Stimulated activated CD4-positive, alpha-beta T cell treated with anti-CD3 and anti-CD28 coated beads, Interleukin-4, amount 100 ng/mL, for 48 hours (primary cell): ENCODE data around the gene NT5C3B.
"Not testable (repeated sequence)": the region's sequence is repeated elsewhere in the genome, so short reads cannot be mapped to it uniquely, and the experiment has no call there.

Source experiments
- DNase-seq, 2 donors: peaks; one replicate each; pipeline ENCODE4 v3.0.0-alpha.2; 2020; ENCODE audit warnings: low read depth in 2 of 2

NT5C3B gene

DNA sequence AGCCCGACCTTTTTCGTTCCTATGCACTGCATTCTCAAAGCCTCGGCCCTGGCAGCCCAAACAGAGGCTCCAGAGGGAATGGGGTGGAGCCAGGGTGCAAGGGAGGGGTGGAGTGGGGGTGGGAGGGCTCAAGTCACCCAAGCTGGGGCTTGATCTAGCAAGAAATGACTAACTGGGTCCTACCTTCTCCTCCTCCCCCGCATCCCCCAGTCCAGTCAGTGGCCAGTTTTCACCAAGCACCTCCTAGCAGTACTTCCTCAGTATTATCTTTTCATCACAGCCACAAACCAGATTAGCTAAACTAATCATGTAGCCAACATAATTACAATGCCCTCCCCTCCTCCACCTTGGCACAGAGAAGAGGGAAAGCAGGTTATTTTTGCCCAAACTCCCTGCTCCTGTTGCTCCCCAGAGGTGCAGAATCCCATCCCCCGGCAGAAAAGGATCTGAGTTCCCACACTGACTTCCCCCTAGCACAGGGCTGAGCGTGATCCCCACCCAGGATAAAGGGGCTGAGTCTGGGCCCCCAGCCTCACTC is 51.8 kb downstream of the NT5C3B start:
- no peak for DNase-seq

DNA sequence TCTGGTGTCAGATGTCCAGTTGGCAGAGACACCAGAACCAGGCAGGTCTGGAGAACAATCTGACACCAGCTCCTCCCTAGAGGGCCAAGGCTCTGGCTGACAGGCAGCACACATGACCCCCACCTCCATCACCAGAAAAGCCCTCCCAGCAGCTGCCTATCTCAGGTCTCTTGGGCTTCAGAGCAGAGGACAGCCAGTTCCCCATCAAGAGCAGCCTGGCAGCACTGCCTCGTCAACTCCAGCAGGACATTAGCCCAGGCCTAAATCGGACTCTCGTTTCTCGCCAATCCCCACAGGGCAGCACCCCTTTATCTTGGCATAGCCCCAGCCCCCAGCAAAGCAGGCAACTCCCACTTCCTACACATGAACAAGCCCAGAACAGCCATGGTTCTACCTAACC is 53.9 kb downstream of the NT5C3B start:
- DNase-seq, result no peak

DNA sequence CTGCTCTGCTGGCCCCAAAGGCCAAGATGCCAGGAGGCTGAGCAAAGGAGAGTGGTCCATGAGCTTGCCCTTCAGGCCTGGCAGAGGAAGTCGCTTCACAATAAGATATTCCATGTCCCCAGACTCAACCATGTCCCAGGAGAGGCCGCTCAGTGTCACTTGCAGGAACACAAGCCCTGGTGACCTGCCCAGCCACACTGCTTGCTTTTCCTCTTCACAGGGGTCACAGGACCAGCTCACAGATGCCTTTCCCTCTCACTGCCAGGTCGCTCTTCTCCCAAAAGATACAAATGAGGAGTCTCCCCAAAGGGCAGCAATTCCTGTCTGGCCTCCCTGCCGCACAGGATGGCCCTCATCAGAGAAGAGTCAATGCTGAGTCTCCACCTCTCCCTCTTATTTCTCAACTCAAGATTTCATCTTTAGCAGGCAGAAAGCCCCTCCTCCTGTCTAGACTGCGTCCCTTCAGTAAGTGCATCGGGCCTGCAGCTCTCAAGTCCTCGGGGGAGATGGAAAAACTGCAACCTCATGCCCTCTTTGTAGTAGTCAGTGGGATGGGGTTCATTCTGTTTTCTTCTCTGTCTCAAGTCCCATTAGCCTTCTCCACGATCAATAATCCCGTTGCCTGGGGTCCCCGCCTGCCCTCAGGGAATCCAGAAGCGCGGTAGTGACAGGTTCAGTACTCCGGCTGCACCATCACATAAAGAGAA is 54.5 kb downstream of the NT5C3B start:
- no peak for DNase-seq

DNA sequence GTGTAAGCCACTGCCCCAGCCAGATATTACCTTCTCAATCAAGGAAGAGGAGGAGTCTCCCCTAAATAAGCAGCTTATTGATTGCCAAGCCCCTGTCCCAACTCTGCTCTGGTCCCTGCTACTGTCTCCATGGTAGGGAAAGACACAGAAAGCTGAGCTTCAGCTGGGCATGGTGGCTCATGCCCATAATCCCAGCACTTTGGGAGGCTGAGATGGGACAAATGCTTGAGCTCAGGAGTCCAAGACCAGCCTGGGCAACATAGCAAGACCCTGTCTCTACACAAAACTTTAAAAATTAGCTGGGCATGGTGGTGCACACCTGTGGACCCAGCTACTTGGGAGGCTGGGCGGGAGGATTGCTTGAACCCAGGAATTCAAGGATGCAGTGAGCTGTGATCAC is 56.1 kb downstream of the NT5C3B start:
- no peak for DNase-seq

DNA sequence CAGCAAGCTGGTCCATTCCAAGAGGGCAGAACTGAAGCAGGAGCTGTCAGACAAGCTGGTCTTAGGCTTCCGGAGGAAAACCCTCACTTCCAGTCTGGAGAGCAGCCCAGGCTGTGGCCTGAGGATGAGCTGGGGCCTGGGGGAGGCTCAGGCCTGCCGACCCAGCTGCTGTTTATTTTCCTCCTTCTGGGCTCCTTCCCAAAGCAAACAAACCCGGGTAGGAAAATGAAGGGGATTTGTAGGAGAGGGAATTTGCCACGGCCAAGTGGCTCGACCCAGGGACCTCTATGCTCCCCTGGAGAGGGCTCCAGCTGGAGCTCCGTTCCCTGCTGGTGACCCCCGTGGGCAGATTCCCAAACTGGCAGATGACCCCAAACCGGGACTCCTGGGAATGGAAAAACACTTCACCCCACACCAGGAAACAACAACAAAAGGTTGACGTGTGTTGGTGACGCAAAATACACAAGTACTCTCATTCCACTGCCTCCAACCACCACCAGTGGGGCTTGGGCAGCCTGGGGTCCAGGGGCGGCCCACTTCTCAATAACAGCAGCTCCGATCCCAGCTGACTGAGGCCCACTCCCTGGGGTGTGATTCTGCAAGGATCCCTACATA is 58.4 kb downstream of the NT5C3B start:
- DNase-seq, result no peak

DNA sequence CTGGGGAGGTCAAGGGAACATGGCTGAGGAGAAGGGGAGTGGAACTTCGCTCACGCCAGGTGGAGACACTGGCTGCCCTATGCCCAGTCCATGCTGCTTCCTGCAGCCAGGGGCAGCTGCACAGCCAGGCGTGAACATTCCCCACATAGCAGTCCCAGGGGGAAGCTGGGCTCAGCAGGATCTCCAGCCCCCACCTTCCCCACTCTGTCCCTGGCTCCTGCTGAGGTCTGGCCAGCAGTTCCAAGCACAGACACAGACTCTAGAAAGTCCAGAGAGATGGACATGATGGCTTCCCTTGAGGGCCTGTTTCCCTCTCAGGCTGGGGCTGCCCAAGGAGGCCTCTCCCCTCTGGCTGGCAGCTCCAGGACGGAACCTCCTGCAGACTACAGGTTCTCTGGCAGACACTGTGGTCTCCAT is 58.9 kb downstream of the NT5C3B start:
- DNase-seq, result no peak

DNA sequence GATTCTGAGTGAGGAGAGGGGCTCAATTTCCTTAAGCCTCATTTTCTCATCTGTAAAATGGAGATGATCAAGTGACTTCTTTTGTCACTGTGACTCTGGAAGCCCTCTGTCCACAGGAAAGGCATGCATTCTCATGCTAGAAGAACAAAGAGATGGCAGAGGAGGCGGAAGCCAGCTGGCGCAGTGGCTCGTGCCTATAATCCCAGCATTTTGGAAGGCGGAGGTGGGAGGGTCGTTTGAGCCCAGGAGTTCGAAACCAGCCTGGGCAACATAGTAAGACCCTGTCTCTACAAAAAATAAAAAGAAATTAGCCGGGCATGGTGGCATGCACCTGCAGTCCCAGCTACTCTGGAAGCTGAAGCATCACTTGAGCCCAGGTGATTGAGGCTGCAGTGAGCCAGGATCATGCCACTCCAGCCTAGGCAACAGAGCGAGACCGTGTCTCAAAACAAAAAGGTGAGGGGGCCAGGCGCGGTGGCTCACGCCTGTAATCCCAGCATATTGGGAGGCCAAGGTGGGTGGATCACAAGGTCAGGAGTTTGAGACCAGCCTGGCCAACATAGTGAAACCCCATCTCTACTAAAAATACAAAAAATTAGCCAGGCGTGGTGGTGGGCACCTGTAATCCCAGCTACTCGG is 59.7 kb downstream of the NT5C3B start:
- DNase-seq, result not testable (repeated sequence)

DNA sequence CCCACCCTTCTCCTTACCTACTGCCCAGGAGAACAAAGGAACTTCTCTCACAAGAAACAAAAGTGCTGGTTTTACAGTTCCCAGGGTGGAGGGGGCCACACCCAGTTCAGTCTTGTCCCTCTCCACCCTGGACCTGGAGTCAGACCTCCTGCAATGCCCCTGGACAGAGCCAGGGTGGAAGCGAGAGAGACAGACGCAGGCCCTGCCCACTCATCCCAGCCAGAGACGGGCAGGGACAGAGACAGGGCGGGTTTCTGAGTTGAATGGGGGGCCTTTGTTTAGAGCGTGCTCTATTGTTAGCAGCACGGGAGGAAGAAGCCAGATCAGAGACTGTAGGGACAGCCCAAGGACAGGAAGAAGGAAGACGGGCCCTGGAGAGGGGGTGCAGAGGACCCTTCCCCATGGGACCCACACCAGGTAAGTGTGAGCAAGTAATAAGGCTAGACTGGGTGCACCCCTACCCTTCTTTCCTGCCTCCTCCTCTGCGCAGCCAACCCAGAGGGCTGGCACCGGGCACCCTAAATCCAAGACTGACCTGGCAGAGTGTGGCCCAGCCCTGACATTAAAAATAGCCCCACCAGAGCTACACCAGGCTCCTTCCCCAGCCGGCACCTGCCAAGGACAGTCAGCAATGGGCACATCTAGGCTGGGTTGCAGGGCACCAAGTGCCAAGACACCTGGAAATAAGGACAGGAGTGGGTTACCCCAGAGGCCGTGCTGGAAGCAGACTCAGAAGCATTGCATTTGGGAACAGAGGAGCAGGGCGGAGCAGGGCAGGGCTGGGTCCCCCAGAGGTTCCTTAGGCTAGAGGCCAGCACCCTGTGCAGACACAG is 60.4 kb downstream of the NT5C3B start:
- no peak for DNase-seq
